BLaER1 (cell line): ENCODE results near the gene UACA.
"Not testable (repeated sequence)": the region's sequence is repeated elsewhere in the genome, so short reads cannot be mapped to it uniquely, and the experiment has no call there.

Source experiments
- H3K27ac ChIP-seq: shearing (Covaris generic); formaldehyde crosslinking; 2 replicates; pipeline ENCODE4 v1.8.1; 2022
- H3K27me3 ChIP-seq: shearing (Covaris generic); formaldehyde crosslinking; 2 replicates; pipeline ENCODE4 v1.8.1; 2022
- H3K36me3 ChIP-seq: shearing (Covaris generic); formaldehyde crosslinking; 2 replicates; pipeline ENCODE4 v1.8.1; 2022
- H3K4me1 ChIP-seq: shearing (Covaris generic); formaldehyde crosslinking; 2 replicates; pipeline ENCODE4 v1.8.1; 2022
- H3K4me2 ChIP-seq: shearing (Covaris generic); formaldehyde crosslinking; 2 replicates; pipeline ENCODE4 v1.8.1; 2022
- H3K4me3 ChIP-seq: shearing (Covaris generic); formaldehyde crosslinking; 2 replicates; pipeline ENCODE4 v1.8.1; 2022
- H3K9ac ChIP-seq: shearing (Covaris generic); formaldehyde crosslinking; 2 replicates; pipeline ENCODE4 v1.8.1; 2022
- H3K9me3 ChIP-seq: shearing (Covaris generic); formaldehyde crosslinking; 2 replicates; pipeline ENCODE4 v1.8.1; 2022
- H4K20me1 ChIP-seq: shearing (Covaris generic); formaldehyde crosslinking; 2 replicates; pipeline ENCODE4 v1.8.1; 2022
- Cebpa-rat ChIP-seq: shearing (Covaris generic); IDR thresholded peaks from 2 replicates; pipeline ENCODE4 v1.8.1; 2022

Gene UACA

GRCh38 chr15:70763120-70763949 lies at the start of gene UACA:
Gene UACA, minus strand, starts transcription at chr15:70763558. Its CDS starts 151 bp downstream, at chr15:70763407.
- Histone ChIP-seq H4K20me1 (no peaks in the 10 kb centered on the region), H3K4me3 (peak within 1 kb of the TSS; percentile 70), H3K9ac (peak within 1 kb of the TSS; percentile 56), H3K4me1 (peaks cover 4% of the 10 kb centered on the region; the same call in 1 of the 2 replicates), H3K9me3 (no peaks in the 10 kb centered on the region), H3K4me2 (peak within 1 kb of the TSS; percentile 84), H3K27ac (no peak within 1 kb of the TSS), H3K36me3 (no peaks in the 10 kb centered on the region), H3K27me3 (peaks cover 14% of the 10 kb centered on the region)
- TF ChIP-seq Cebpa-rat, result no peak

- H3K27ac ChIP-seq, result no peak overlapping the region
- H3K4me2 ChIP-seq, result no peak overlapping the region
- H3K27me3 ChIP-seq, result no peaks in the 10 kb centered on the region
- H3K36me3 ChIP-seq, result no peaks in the 10 kb centered on the region
- peaks cover 14% of the 10 kb centered on the region for H3K4me1 ChIP-seq
- no peaks in the 10 kb centered on the region for H3K9me3 ChIP-seq
- H3K4me3 ChIP-seq, result no peak overlapping the region
- H4K20me1 ChIP-seq, result no peaks in the 10 kb centered on the region
- H3K9ac ChIP-seq, result no peak overlapping the region
- TF ChIP-seq Cebpa-rat, result no peak
These were observed 49.5 kb upstream of the UACA start for GRCh38 chr15:70812827-70813364.

GRCh38 chr15:70810916-70811578 lies 47.7 kb upstream of the UACA start:
- H3K9me3 ChIP-seq, result no peaks in the 10 kb centered on the region
- no peak for TF ChIP-seq Cebpa-rat
- H3K27ac ChIP-seq, result no peak overlapping the region
- no peak overlapping the region for H3K9ac ChIP-seq
- no peaks in the 10 kb centered on the region for H3K27me3 ChIP-seq
- no peaks in the 10 kb centered on the region for H3K36me3 ChIP-seq
- peaks cover 16% of the 10 kb centered on the region for H3K4me1 ChIP-seq
- no peak overlapping the region for H3K4me3 ChIP-seq
- no peak overlapping the region for H3K4me2 ChIP-seq
- no peaks in the 10 kb centered on the region for H4K20me1 ChIP-seq

- H3K9ac ChIP-seq, result no peak overlapping the region
- peaks cover 16% of the 10 kb centered on the region for H3K4me1 ChIP-seq
- H3K4me3 ChIP-seq, result no peak overlapping the region
- no peaks in the 10 kb centered on the region for H3K36me3 ChIP-seq
- H4K20me1 ChIP-seq, result no peaks in the 10 kb centered on the region
- no peaks in the 10 kb centered on the region for H3K27me3 ChIP-seq
- H3K9me3 ChIP-seq, result no peaks in the 10 kb centered on the region
- no peak for TF ChIP-seq Cebpa-rat
- H3K27ac ChIP-seq, result peak overlapping the region; percentile 51
- H3K4me2 ChIP-seq, result peak overlapping the region; percentile 68
These were observed 43.8 kb upstream of the UACA start for GRCh38 chr15:70806992-70807712.

- H3K9me3 ChIP-seq, H3K4me2 ChIP-seq, H3K9ac ChIP-seq, H4K20me1 ChIP-seq, H3K36me3 ChIP-seq, H3K27ac ChIP-seq, H3K4me3 ChIP-seq, H3K27me3 ChIP-seq: not testable (repeated sequence)
- H3K4me1 ChIP-seq, result peaks cover 16% of the 10 kb centered on the region
These were observed 41.0 kb upstream of the UACA start for GRCh38 chr15:70804388-70804787.

GRCh38 chr15:70802629-70803028 lies 39.3 kb upstream of the UACA start:
- Histone ChIP-seq H3K4me1 (peaks cover 9% of the 10 kb centered on the region), H3K4me2 (no peak overlapping the region), H3K9me3 (no peaks in the 10 kb centered on the region), H3K4me3 (no peak overlapping the region), H3K27ac (no peak overlapping the region), H4K20me1 (no peaks in the 10 kb centered on the region), H3K27me3 (no peaks in the 10 kb centered on the region), H3K36me3 (no peaks in the 10 kb centered on the region), H3K9ac (no peak overlapping the region)
- TF ChIP-seq Cebpa-rat, result no peak

GRCh38 chr15:70801109-70801508 lies 37.8 kb upstream of the UACA start:
- no peaks in the 10 kb centered on the region for H3K4me1 ChIP-seq
- H3K9me3 ChIP-seq, result no peaks in the 10 kb centered on the region
- no peak overlapping the region for H3K27ac ChIP-seq
- no peak overlapping the region for H3K9ac ChIP-seq
- TF ChIP-seq Cebpa-rat, result no peak
- no peaks in the 10 kb centered on the region for H3K27me3 ChIP-seq
- H3K4me3 ChIP-seq, result no peak overlapping the region
- H3K4me2 ChIP-seq, result no peak overlapping the region
- H3K36me3 ChIP-seq, result no peaks in the 10 kb centered on the region
- no peaks in the 10 kb centered on the region for H4K20me1 ChIP-seq

GRCh38 chr15:70799667-70800450 lies 36.5 kb upstream of the UACA start:
- no peaks in the 10 kb centered on the region for H3K9me3 ChIP-seq
- no peaks in the 10 kb centered on the region for H4K20me1 ChIP-seq
- TF ChIP-seq Cebpa-rat, result no peak
- H3K36me3 ChIP-seq, result no peaks in the 10 kb centered on the region
- no peak overlapping the region for H3K9ac ChIP-seq
- no peaks in the 10 kb centered on the region for H3K27me3 ChIP-seq
- H3K4me3 ChIP-seq, result no peak overlapping the region
- no peaks in the 10 kb centered on the region for H3K4me1 ChIP-seq
- H3K4me2 ChIP-seq, result no peak overlapping the region
- H3K27ac ChIP-seq, result no peak overlapping the region

GRCh38 chr15:70797464-70797863 lies 34.1 kb upstream of the UACA start:
- Histone ChIP-seq H3K36me3 (no peaks in the 10 kb centered on the region), H3K4me2 (no peak overlapping the region), H3K4me1 (no peaks in the 10 kb centered on the region; the same call in 1 of the 2 replicates), H3K27me3 (no peaks in the 10 kb centered on the region), H3K27ac (no peak overlapping the region), H4K20me1 (no peaks in the 10 kb centered on the region), H3K9ac (no peak overlapping the region), H3K4me3 (no peak overlapping the region), H3K9me3 (no peaks in the 10 kb centered on the region)
- no peak for TF ChIP-seq Cebpa-rat
